Esophagus muscularis mucosa (tissue), 4 donors: ENCODE measurements around the gene DCAF4L1.

Experiments used
- EP300 ChIP-seq: sonication (generic); formaldehyde crosslinking; IDR thresholded peaks from one replicate; pipeline ENCODE4 v1.6.1; 2017; ENCODE audit warnings: antibody characterized with exemption
- POLR2A ChIP-seq: fragments of 450-650 bp; IDR thresholded peaks from one replicate; pipeline ENCODE4 v1.6.1; 2017; ENCODE audit warnings: antibody characterized with exemption, moderate library complexity, mild to moderate bottlenecking, low read depth
- POLR2AphosphoS5 ChIP-seq, 2 donors: sonication (generic); formaldehyde crosslinking; IDR thresholded peaks; one replicate each; pipeline ENCODE4 v1.6.1; 2017; ENCODE audit warnings: antibody characterized with exemption in 2 of 2
- TF ChIP-seq, protein P1 (sequence below), 3 experiments: fragments of 200-600 bp in 2 of 3; fragments of 450-650 bp in 1 of 3; sonication (generic) in 2 of 3; IDR thresholded peaks; one replicate each; pipeline ENCODE4 v1.5.1; 2017 to 2019; ENCODE audit warnings: antibody characterized with exemption in 3 of 3, mild to moderate bottlenecking in 2 of 3, moderate library complexity in 1 of 3

DNA sequence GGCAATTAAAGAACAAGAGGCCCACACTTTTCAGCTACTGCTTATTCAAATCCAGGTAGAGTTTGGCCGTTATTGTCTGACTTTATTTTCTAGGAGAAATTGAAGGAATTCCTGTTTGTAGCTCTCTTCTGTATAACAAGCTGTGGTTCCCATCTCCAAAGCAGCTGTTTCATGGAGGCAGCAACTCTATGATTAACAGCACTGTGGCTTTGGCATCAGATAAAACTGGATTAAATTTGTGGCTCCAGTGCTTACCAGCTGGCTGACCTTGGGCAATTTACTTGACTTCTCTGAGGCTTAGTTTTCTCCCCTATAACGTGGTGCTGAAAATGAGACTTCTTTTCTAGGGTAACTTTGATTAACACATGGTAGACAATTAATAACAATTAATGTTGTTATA lies 36.9 kb downstream of the DCAF4L1 start:
- TF ChIP-seq, protein P1, sequence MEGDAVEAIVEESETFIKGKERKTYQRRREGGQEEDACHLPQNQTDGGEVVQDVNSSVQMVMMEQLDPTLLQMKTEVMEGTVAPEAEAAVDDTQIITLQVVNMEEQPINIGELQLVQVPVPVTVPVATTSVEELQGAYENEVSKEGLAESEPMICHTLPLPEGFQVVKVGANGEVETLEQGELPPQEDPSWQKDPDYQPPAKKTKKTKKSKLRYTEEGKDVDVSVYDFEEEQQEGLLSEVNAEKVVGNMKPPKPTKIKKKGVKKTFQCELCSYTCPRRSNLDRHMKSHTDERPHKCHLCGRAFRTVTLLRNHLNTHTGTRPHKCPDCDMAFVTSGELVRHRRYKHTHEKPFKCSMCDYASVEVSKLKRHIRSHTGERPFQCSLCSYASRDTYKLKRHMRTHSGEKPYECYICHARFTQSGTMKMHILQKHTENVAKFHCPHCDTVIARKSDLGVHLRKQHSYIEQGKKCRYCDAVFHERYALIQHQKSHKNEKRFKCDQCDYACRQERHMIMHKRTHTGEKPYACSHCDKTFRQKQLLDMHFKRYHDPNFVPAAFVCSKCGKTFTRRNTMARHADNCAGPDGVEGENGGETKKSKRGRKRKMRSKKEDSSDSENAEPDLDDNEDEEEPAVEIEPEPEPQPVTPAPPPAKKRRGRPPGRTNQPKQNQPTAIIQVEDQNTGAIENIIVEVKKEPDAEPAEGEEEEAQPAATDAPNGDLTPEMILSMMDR (IDR thresholded peaks at IDR 0.05), result no peak
- TF ChIP-seq POLR2AphosphoS5 (IDR thresholded peaks at IDR 0.05) (no peak), POLR2A (no peak), EP300 (no peak)
